LNCaP clone FGC (cell line): Measurements from ENCODE around the gene CNOT6.
"Not testable (repeated sequence)": the region's sequence is repeated elsewhere in the genome, so short reads cannot be mapped to it uniquely, and the experiment has no call there.

Source experiments
- DNase-seq: peaks from one replicate; pipeline ENCODE4 v3.0.0-alpha.2; 2011; ENCODE audit warnings: low read depth
- H3K4me3 ChIP-seq: 2 replicates; pipeline ENCODE4 v1.5.1; 2011; ENCODE audit warnings: mild to moderate bottlenecking, low read depth, low read length, control low read depth
- CTCF ChIP-seq: IDR thresholded peaks from 2 replicates; pipeline ENCODE4 v1.5.1; 2012; ENCODE audit warnings: mild to moderate bottlenecking; ENCODE audit not compliant: control insufficient read depth, insufficient read depth; ENCODE audit errors: extremely low read depth

Gene CNOT6

GRCh38 chr5:180471866-180472265 is 22.3 kb upstream of the CNOT6 start:
- TF ChIP-seq CTCF: no peak
- H3K4me3 ChIP-seq: no peak overlapping the region
- no peak for DNase-seq

- no peak for DNase-seq
- H3K4me3 ChIP-seq: no peak overlapping the region
- no peak for TF ChIP-seq CTCF
Observed at GRCh38 chr5:180472269-180472668, 21.9 kb upstream of the CNOT6 start.

- DNase-seq, H3K4me3 ChIP-seq: not testable (repeated sequence)
Observed at GRCh38 chr5:180473386-180473785, 20.8 kb upstream of the CNOT6 start.

GRCh38 chr5:180474569-180474968 is 19.6 kb upstream of the CNOT6 start:
- no peak for TF ChIP-seq CTCF
- H3K4me3 ChIP-seq: no peak overlapping the region
- DNase-seq: no peak

GRCh38 chr5:180475969-180476524 is 18.1 kb upstream of the CNOT6 start:
- not testable (repeated sequence) for DNase-seq

GRCh38 chr5:180484813-180485212 is 9.4 kb upstream of the CNOT6 start:
- H3K4me3 ChIP-seq: no peak overlapping the region
- DNase-seq: no peak
- no peak for TF ChIP-seq CTCF

More at GRCh38 chr5:180475969-180476524, 18.1 kb upstream of the CNOT6 start:
- H3K4me3 ChIP-seq: not testable (repeated sequence)

GRCh38 chr5:180486636-180487149 is 7.5 kb upstream of the CNOT6 start:
- H3K4me3 ChIP-seq: no peak overlapping the region
- TF ChIP-seq CTCF: no peak
- DNase-seq: no peak

GRCh38 chr5:180487556-180487955 is 6.6 kb upstream of the CNOT6 start:
- DNase-seq: no peak
- no peak overlapping the region for H3K4me3 ChIP-seq
- no peak for TF ChIP-seq CTCF
